NCI-H82 treated with DMSO at 0.1 percent for 48 hours (cell line): ENCODE data around the gene ARPC5.

Source experiments
- DNase-seq: peaks from one replicate; lab custom pipeline; 2025; ENCODE audit not compliant: unreplicated experiment; lab: John Stamatoyannopoulos, UW

ARPC5 gene

GRCh38 chr1:183612407-183612806, 23.2 kb downstream of the ARPC5 start:
- DNase-seq: no peak

- no peak for DNase-seq
Observed at GRCh38 chr1:183611021-183611420, 24.6 kb downstream of the ARPC5 start.

GRCh38 chr1:183609759-183610452, 25.7 kb downstream of the ARPC5 start:
- DNase-seq: no peak

- peak; percentile 17 for DNase-seq
Observed at GRCh38 chr1:183609313-183609712, 26.3 kb downstream of the ARPC5 start.

- DNase-seq: no peak
Observed at GRCh38 chr1:183607322-183607980, 28.1 kb downstream of the ARPC5 start.

- no peak for DNase-seq
Observed at GRCh38 chr1:183605904-183606303, 29.7 kb downstream of the ARPC5 start.

GRCh38 chr1:183604815-183605214, 30.8 kb downstream of the ARPC5 start:
- no peak for DNase-seq

GRCh38 chr1:183604038-183604808, 31.4 kb downstream of the ARPC5 start:
- DNase-seq: no peak

- no peak for DNase-seq
Observed at GRCh38 chr1:183602510-183602909, 33.1 kb downstream of the ARPC5 start.

- no peak for DNase-seq
Observed at GRCh38 chr1:183600634-183601033, 34.9 kb downstream of the ARPC5 start.

GRCh38 chr1:183600136-183600535, 35.4 kb downstream of the ARPC5 start:
- no peak for DNase-seq

- no peak for DNase-seq
Observed at GRCh38 chr1:183598386-183598785, 37.2 kb downstream of the ARPC5 start.

- DNase-seq: no peak
Observed at GRCh38 chr1:183597656-183598347, 37.8 kb downstream of the ARPC5 start.

GRCh38 chr1:183596500-183596899, 39.1 kb downstream of the ARPC5 start:
- no peak for DNase-seq

- DNase-seq: peak; percentile 42
Observed at GRCh38 chr1:183595537-183595936, 40.0 kb downstream of the ARPC5 start.

- DNase-seq: no peak
Observed at GRCh38 chr1:183593356-183593755, 42.2 kb downstream of the ARPC5 start.

GRCh38 chr1:183592733-183593132, 42.9 kb downstream of the ARPC5 start:
- no peak for DNase-seq

- DNase-seq: no peak
Observed at GRCh38 chr1:183590244-183591191, 45.1 kb downstream of the ARPC5 start, which contains the start of gene NCF2. Gene NCF2 (minus strand): TSS chr1:183590459. CDS start chr1:183590329, 130 bp downstream.

- no peak for DNase-seq
Observed at GRCh38 chr1:183589874-183590243, 45.7 kb downstream of the ARPC5 start.

- no peak for DNase-seq
Observed at GRCh38 chr1:183589384-183589783, 46.2 kb downstream of the ARPC5 start.
